WERI-Rb-1 (cell line): ENCODE measurements around the gene DMRT3.

ENCODE experiments used
- DNase-seq: peaks from one replicate; pipeline ENCODE4 v3.0.0-alpha.2; 2020
- H3K27ac ChIP-seq: fragments of 250-450 bp; sonication (Bioruptor Pico); 2 replicates; pipeline ENCODE4 v1.5.1; 2020; ENCODE audit warnings: mild to moderate bottlenecking, moderate library complexity
- H3K27me3 ChIP-seq: fragments of 250-450 bp; sonication (Bioruptor Pico); 2 replicates; pipeline ENCODE4 v1.5.1; 2021; ENCODE audit warnings: mild to moderate bottlenecking, low read depth, moderate library complexity; ENCODE audit not compliant: insufficient read depth, severe bottlenecking
- H3K36me3 ChIP-seq: fragments of 250-450 bp; sonication (Bioruptor Pico); 2 replicates; pipeline ENCODE4 v1.5.1; 2020; ENCODE audit warnings: mild to moderate bottlenecking, moderate library complexity
- H3K4me3 ChIP-seq: 2 replicates; pipeline ENCODE4 v1.5.1; 2011; ENCODE audit warnings: low read depth, mild to moderate bottlenecking, control low read depth, low read length
- H3K9me3 ChIP-seq: fragments of 250-450 bp; sonication (Bioruptor Pico); 2 replicates; pipeline ENCODE4 v1.5.1; 2021; ENCODE audit warnings: mild to moderate bottlenecking, moderate library complexity; ENCODE audit not compliant: severe bottlenecking
- TF ChIP-seq, protein P1 (sequence below): IDR thresholded peaks from 2 replicates; pipeline ENCODE4 v1.5.1; 2011; ENCODE audit warnings: low read depth, mild to moderate bottlenecking, control low read depth, inconsistent platforms, low read length

DMRT3 gene

DNA sequence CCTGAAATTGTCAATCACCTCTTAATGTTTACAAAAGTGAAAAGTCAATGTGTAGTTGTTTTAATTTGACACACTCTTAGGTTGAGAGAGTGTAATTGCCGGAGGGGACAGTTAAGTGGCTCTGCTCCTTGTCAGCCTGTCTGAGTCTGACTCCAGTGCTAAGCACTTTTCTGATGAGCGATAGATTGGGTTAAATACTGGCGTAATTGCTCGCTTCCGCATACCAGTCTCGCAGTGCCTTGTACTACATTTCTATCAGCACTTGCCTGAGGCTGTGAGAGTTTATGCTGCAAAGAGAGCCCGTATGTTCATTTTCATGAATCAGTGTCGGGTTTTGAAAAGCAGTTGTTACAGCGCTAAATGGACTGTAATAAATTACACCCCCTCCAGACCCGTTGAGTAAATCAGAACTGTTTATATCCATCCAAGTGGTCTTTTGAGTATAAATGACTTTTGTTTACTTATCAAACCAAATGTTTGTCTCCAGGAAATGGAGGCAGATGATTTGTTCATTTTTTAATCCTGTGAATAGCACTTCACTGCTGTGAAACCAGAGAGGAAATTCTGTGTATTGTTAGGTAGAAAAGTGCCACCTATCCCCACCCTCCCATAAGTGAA is 41.0 kb upstream of the DMRT3 start:
- H3K27ac ChIP-seq = no peak overlapping the region
- no peak for DNase-seq
- no peaks in the 10 kb centered on the region for H3K27me3 ChIP-seq
- TF ChIP-seq, protein P1, sequence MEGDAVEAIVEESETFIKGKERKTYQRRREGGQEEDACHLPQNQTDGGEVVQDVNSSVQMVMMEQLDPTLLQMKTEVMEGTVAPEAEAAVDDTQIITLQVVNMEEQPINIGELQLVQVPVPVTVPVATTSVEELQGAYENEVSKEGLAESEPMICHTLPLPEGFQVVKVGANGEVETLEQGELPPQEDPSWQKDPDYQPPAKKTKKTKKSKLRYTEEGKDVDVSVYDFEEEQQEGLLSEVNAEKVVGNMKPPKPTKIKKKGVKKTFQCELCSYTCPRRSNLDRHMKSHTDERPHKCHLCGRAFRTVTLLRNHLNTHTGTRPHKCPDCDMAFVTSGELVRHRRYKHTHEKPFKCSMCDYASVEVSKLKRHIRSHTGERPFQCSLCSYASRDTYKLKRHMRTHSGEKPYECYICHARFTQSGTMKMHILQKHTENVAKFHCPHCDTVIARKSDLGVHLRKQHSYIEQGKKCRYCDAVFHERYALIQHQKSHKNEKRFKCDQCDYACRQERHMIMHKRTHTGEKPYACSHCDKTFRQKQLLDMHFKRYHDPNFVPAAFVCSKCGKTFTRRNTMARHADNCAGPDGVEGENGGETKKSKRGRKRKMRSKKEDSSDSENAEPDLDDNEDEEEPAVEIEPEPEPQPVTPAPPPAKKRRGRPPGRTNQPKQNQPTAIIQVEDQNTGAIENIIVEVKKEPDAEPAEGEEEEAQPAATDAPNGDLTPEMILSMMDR = no peak
- no peak overlapping the region for H3K4me3 ChIP-seq
- peaks cover 5% of the 10 kb centered on the region for H3K9me3 ChIP-seq
- H3K36me3 ChIP-seq = no peaks in the 10 kb centered on the region

DNA sequence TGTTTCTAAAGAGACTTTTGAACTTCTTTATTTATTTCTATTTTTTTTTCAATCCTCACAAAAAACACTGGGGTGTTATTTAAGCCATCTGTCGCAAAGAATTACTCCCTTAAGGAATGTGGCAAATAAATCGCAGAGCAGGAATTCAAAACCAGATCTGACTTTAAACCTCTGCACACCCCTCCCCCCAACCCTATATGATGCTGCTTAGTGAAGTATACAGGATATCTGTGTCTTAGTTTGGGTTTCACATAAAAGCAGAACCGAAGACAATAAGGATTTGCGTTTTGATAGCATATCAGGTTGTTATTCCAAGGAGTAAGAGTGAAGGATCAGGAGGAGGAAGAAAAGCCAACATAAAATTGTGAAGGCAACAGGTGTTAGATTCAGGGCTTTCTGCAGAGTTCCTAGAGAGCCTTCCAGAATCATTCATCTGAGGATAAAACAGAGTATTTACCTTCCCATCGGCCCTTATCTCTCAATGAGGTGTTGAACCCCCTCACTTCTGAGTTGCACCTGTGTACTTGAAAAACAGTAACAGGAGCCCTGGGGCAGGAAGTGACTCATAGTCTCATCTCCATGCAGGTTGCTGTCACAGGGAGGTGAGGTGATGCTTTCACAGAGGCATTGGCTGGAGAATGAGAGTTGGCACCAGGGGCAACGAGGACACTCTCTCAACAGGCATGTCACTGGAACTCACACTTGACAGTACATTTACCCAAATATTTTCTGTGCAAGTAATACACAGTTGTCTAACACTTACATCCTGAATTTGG is 33.5 kb upstream of the DMRT3 start:
- Histone ChIP-seq H3K4me3 (no peak overlapping the region), H3K27ac (no peak overlapping the region), H3K36me3 (no peaks in the 10 kb centered on the region), H3K27me3 (no peaks in the 10 kb centered on the region), H3K9me3 (peaks cover 5% of the 10 kb centered on the region)
- TF ChIP-seq, protein P1 = no peak
- DNase-seq = no peak

DNA sequence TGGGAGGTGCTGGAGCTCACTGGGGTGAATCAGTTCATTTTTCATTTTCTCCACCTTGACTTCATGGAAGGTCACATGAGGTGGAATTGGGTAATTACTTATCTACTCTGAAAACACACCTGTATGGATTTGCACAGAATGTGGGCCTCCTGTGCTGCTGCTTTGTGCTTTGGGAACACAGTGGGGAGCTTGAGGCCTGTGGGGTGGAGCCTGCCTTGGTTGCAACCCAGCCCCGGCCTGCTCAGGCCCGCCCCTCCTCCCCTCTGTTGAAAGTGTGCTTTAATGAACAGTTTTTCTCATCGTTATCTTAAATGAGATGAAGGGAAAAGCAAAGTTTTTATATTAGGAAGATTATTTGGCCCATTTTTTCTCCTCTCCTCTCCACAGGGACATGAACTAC is 28.5 kb upstream of the DMRT3 start:
- TF ChIP-seq, protein P1 = no peak
- H3K36me3 ChIP-seq = no peaks in the 10 kb centered on the region
- H3K4me3 ChIP-seq = no peak overlapping the region
- no peaks in the 10 kb centered on the region for H3K9me3 ChIP-seq
- no peaks in the 10 kb centered on the region for H3K27me3 ChIP-seq
- no peak for DNase-seq
- no peak overlapping the region for H3K27ac ChIP-seq

DNA sequence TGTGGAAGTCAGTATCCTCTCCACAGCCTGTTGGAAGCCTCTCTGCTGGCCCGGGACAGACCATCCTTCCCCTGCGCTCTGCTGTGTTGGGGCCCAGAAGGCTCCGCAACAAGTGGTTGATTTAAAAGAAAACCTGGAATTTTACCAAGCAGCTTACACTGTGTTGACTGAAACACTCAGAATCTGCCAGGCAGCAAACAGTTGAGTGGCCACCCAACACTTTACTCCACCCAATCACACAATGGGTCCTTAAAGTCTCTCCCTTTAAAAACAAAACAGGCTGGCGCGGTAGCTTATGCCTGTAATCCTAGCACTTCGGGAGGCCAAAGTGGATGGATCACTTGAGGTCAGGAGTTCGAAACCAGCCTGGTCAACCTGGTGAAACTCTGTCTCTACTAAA is 28.0 kb upstream of the DMRT3 start:
- Histone ChIP-seq H3K4me3 (no peak overlapping the region), H3K36me3 (no peaks in the 10 kb centered on the region), H3K9me3 (no peaks in the 10 kb centered on the region), H3K27me3 (no peaks in the 10 kb centered on the region), H3K27ac (no peak overlapping the region)
- TF ChIP-seq, protein P1 = no peak
- no peak for DNase-seq

DNA sequence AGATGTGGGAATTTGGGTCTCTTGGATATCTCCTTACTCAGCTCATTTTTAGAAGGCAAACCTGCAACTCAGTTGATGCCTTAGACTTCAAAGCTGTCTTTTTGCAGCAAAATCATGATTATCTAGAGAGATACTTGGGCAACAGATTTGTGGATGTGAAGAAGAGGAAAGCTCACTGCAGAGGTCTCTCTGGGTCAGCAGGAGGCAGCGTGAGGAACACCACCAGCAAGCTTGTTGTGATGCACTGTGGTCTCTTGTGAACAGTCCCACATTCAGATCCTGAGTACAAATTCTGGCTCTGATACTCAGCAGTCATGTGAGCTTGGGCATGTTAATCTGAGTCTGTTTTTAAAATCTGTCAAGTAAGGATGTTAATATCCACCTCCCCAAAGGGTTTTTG is 26.3 kb upstream of the DMRT3 start:
- TF ChIP-seq, protein P1 = peak; percentile 75
- Histone ChIP-seq H3K27ac (no peak overlapping the region), H3K4me3 (no peak overlapping the region), H3K27me3 (no peaks in the 10 kb centered on the region), H3K36me3 (no peaks in the 10 kb centered on the region), H3K9me3 (no peaks in the 10 kb centered on the region)
- DNase-seq = no peak

DNA sequence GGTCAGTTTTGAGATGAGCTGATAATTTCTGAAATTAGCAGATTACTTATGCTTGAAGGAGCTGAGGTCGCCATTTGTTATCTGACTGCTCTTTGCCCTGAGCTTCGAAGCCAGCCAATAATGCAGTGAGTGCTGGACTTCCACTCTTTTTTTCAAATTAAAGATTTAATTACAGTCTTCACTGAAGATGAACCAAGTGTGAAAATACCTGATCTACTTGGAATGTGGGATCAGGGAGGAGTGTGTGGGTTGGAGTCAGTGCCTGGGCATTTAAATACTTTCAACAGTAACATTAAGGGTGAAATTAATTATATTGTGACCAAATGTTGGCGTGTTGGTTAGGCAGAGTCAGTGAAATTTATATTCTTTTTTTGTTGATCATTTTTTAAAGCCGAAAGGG is 23.9 kb upstream of the DMRT3 start:
- Histone ChIP-seq H3K27ac (no peak overlapping the region), H3K4me3 (no peak overlapping the region), H3K9me3 (no peaks in the 10 kb centered on the region), H3K36me3 (no peaks in the 10 kb centered on the region), H3K27me3 (no peaks in the 10 kb centered on the region)
- DNase-seq = no peak
- TF ChIP-seq, protein P1 = no peak
